Measurements from ENCODE around the gene SENP3.

The SENP3 gene

GRCh38 chr17:7557147-7557764 lies 4.5 kb upstream of the SENP3 start:
- no peak for DNase-seq

- DNase-seq = no peak
Observed at GRCh38 chr17:7557775-7558543, 3.8 kb upstream of the SENP3 start.

GRCh38 chr17:7558544-7559319 lies 3.0 kb upstream of the SENP3 start, which contains the start of gene TNFSF13:
TNFSF13 (plus strand) TSS chr17:7558750; CDS start chr17:7559040, 290 bp downstream.
- DNase-seq = no peak

- no peak for DNase-seq
Observed at GRCh38 chr17:7559320-7560171, 2.2 kb upstream of the SENP3 start.

- DNase-seq = no peak
Observed at GRCh38 chr17:7560172-7561027, 1.3 kb upstream of the SENP3 start.

- peak; percentile 42 for DNase-seq
Observed at GRCh38 chr17:7561028-7561575, 617 bp upstream of the SENP3 start.

- DNase-seq = no peak
Observed at GRCh38 chr17:7562208-7562605, 488 bp downstream of the SENP3 start.

- DNase-seq = no peak
Observed at GRCh38 chr17:7563115-7563869, 1.6 kb downstream of the SENP3 start.

- no peak for DNase-seq
Observed at GRCh38 chr17:7569571-7569970, 7.9 kb downstream of the SENP3 start.

- DNase-seq = no peak
Observed at GRCh38 chr17:7570351-7570750, 8.6 kb downstream of the SENP3 start.

- no peak for DNase-seq
Observed at GRCh38 chr17:7572338-7572587, 10.5 kb downstream of the SENP3 start.

- peak; percentile 88 for DNase-seq
Observed at GRCh38 chr17:7572588-7573323, 11.0 kb downstream of the SENP3 start.

GRCh38 chr17:7573324-7574080 lies 11.8 kb downstream of the SENP3 start:
- DNase-seq = no peak

- no peak for DNase-seq
Observed at GRCh38 chr17:7574176-7574953, 12.6 kb downstream of the SENP3 start.

GRCh38 chr17:7575481-7575883 lies 13.8 kb downstream of the SENP3 start:
- no peak for DNase-seq

GRCh38 chr17:7575959-7576358 lies 14.2 kb downstream of the SENP3 start:
- DNase-seq = no peak

- DNase-seq = no peak
Observed at GRCh38 chr17:7576432-7576937, 14.8 kb downstream of the SENP3 start.

Measured in NCI-H2081 treated with DMSO at 0.1 percent for 48 hours (cell line).